BJ (cell line): ENCODE results near the gene ZBTB8A. TPM values are rescaled to one million over a fixed set of nuclear protein-coding genes. Genes with fewer than 3 reads are reported as not detected.
"Not testable (repeated sequence)": the region's sequence is repeated elsewhere in the genome, so short reads cannot be mapped to it uniquely, and the experiment has no call there.

Experiments used
- CTCF ChIA-PET: fragments of 350-600 bp; formaldehyde crosslinking; extraction: SDS; loops from one replicate; lab custom pipeline; 2021; ENCODE audit warnings: antibody characterized with exemption, inconsistent platforms; lab: Yijun Ruan, JAX
- POLR2A ChIA-PET: fragments of 300-600 bp; sonication (Branson Sonifier 250); formaldehyde crosslinking; extraction: SDS; loops from one replicate; lab custom pipeline; 2021; ENCODE audit warnings: antibody characterized with exemption; lab: Charles Lee
- DNase-seq: peaks from one replicate; pipeline ENCODE4 v3.0.0-alpha.2; 2011; ENCODE audit warnings: low read depth
- H3K27me3 ChIP-seq: 2 replicates; pipeline ENCODE4 v1.6.0; 2011; ENCODE audit warnings: low read length; ENCODE audit not compliant: control insufficient read depth, insufficient read depth
- H3K36me3 ChIP-seq: 2 replicates; pipeline ENCODE4 v1.5.1; 2011; ENCODE audit warnings: low read length; ENCODE audit not compliant: control insufficient read depth, insufficient read depth
- H3K4me3 ChIP-seq: 2 replicates; pipeline ENCODE4 v1.5.1; 2011; ENCODE audit warnings: low read depth, mild to moderate bottlenecking, control low read depth, low read length
- polyA plus RNA-seq: library from polyadenylated mRNA; depleted of rRNA; stranded (reverse); fragments of >200 nt; gene quantifications from 2 replicates; pipeline ENCODE4 v1.2.3, GENCODE V29; 2011
- TF ChIP-seq, protein P1 (sequence below): IDR thresholded peaks from 2 replicates; pipeline ENCODE4 v1.5.1; 2011; ENCODE audit warnings: low read depth, mild to moderate bottlenecking, control low read depth, inconsistent platforms, low read length, moderate library complexity; ENCODE audit not compliant: insufficient read depth

ZBTB8A gene
- polyA plus RNA-seq, 1 experiment, result 3.7 TPM

DNA sequence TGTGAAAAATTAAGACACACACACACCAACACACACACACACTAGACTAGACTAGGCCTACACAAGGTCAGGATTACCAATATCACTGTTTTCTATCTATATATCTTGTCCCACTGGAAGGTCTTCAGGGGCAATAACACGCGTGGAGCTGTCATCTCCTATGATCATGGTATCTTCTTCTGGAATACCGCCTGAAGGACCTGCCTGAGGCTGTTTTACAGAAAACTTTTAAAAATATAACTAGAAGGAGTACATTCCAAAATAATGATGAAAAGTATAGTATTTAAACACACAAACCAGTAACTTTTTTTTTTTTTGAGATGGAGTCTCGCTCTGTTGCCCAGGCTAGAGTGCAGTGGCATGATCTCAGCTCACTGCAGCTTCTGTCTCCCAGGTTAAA lies 20.3 kb upstream of the ZBTB8A start:
- Histone ChIP-seq H3K27me3 (no peaks in the 10 kb centered on the region), H3K4me3 (no peak overlapping the region), H3K36me3 (no peaks in the 10 kb centered on the region)
- POLR2A ChIA-PET, result no interaction called here
- CTCF ChIA-PET, result interaction anchor here (1.5 to 5.3 kb wide), 4 partner anchors 10 to 355 kb away, joined by 3 to 53 read pairs (median 26); no protein-coding TSS in a partner anchor
- DNase-seq, result no peak
- TF ChIP-seq, protein P1, sequence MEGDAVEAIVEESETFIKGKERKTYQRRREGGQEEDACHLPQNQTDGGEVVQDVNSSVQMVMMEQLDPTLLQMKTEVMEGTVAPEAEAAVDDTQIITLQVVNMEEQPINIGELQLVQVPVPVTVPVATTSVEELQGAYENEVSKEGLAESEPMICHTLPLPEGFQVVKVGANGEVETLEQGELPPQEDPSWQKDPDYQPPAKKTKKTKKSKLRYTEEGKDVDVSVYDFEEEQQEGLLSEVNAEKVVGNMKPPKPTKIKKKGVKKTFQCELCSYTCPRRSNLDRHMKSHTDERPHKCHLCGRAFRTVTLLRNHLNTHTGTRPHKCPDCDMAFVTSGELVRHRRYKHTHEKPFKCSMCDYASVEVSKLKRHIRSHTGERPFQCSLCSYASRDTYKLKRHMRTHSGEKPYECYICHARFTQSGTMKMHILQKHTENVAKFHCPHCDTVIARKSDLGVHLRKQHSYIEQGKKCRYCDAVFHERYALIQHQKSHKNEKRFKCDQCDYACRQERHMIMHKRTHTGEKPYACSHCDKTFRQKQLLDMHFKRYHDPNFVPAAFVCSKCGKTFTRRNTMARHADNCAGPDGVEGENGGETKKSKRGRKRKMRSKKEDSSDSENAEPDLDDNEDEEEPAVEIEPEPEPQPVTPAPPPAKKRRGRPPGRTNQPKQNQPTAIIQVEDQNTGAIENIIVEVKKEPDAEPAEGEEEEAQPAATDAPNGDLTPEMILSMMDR, result no peak

DNA sequence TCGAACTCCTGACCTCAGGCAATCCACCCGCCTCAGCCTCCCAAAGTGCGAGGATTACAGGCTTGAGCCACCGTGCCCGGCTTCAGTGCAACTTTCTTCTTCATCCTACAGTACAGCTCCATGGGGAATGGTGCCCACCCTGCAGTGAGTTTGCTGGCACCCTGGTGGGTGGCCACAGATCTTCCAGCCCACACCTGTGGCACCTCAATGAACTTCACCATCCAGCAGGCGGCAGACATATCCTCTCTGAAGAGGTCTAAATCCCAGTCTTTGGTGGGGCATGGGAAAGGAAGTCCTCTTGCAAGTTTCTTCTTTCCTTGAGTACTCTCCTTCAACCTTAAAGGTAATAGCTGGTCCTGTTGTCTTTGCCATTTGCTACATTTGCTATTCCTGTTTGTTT lies 18.1 kb upstream of the ZBTB8A start:
- no peak overlapping the region for H3K4me3 ChIP-seq
- ChIA-PET CTCF (interaction anchor here (0.6 to 5.3 kb wide), 13 partner anchors 10 to 684 kb away, joined by 3 to 53 read pairs (median 5); partner anchors contain the start of gene ZBTB8A), POLR2A (no interaction called here)
- DNase-seq, result no peak
- TF ChIP-seq, protein P1, result no peak
- H3K36me3 ChIP-seq, result no peaks in the 10 kb centered on the region
- no peaks in the 10 kb centered on the region for H3K27me3 ChIP-seq

DNA sequence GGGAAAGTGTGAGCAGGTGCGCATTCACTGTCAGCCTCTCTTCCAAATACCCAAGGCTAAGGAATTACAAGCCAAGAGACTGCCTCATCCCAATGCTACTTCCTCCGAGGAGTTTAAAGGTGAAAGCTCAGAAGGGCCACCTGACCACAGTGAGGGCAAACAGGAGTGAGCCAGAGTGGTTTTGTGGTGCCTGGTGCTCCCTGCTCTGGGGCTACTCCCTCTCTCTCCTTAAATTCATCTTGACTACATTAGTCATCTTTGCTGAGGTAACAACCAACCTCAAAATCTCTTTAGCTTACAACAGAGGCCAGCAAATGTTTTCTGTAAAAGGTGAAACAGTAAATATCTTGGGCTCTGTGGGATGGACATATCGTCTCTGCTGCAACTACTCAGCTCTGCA lies 14.2 kb upstream of the ZBTB8A start:
- no peaks in the 10 kb centered on the region for H3K36me3 ChIP-seq
- CTCF ChIA-PET, result interaction anchor here (0.7 to 1.9 kb wide), 3 partner anchors 15 to 248 kb away, joined by 3 to 4 read pairs (median 4); no protein-coding TSS in a partner anchor
- no peak overlapping the region for H3K4me3 ChIP-seq
- POLR2A ChIA-PET, result no interaction called here
- TF ChIP-seq, protein P1, result no peak
- H3K27me3 ChIP-seq, result no peaks in the 10 kb centered on the region
- no peak for DNase-seq

DNA sequence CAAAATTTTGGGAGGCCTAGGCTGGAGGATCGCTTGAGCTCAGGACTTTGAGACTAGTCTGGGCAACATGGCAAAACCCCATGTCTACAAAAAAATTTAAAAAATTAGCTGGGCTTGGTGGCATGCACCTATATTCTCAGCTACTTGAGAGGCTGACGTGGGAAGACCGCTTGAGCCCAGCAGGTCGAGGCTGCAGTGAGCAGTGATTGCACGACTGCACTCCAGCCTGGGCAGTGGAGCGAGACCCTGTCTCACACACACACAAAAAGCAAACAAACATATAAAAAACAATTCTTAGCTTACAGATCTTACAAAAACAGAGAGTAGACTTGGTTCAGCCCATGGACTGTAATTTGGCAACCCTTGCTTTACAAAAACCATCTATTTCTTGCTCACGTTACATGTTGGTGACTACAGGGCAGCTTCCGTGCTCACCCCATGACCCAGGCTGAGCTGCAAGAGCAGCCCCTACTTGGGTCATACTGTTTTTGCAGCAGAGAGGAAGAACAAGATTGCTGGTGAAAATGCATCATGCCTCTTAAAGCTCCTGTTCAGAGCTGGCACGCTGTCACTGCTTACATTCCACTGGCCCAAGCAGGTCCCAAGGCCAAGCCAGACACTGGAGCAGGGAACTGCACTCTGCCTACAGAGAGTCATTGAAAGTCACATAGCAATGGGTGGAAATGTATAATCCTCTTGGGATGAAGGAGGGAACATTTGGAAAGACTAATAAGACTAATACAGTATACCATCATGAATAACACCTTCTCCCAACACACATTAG lies 13.4 kb upstream of the ZBTB8A start:
- Histone ChIP-seq H3K27me3 (no peaks in the 10 kb centered on the region), H3K4me3 (no peak overlapping the region), H3K36me3 (no peaks in the 10 kb centered on the region)
- DNase-seq, result no peak
- ChIA-PET CTCF (interaction anchor here (0.7 to 1.9 kb wide), 3 partner anchors 16 to 247 kb away, joined by 3 to 4 read pairs (median 4); no protein-coding TSS in a partner anchor), POLR2A (no interaction called here)
- TF ChIP-seq, protein P1, result no peak

DNA sequence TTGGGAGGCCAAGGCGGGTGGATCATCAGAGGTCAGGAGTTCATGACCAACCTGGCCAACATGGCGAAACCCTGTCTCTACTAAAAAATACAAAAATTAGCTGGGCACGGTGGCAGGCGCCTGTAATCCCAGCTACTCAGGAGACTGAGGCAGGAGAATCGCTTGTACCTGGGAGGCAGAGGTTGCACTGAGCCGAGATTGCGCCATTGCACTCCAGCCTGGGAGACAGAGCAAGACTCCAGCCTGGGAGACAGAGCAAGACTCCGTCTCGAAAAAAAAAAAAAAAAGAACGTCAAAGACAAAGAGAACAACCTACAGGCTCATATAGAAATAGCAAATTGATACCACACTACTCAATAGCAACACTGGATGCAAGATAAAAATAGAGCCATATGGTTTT lies 10.7 kb upstream of the ZBTB8A start:
- CTCF ChIA-PET, H3K4me3 ChIP-seq, H3K27me3 ChIP-seq, H3K36me3 ChIP-seq, DNase-seq, POLR2A ChIA-PET: not testable (repeated sequence)
